ENCODE data around the gene LMAN1L. TPM values are rescaled to one million over a fixed set of nuclear protein-coding genes. Genes with fewer than 3 reads are reported as not detected.

The LMAN1L gene
- not detected for polyA plus RNA-seq (2013, experiment 1 of 4)
- polyA plus RNA-seq (2013, experiment 2 of 4), result not detected
- polyA plus RNA-seq (2013, experiment 3 of 4), result not detected
- polyA plus RNA-seq (2013, experiment 4 of 4), result not detected

DNA sequence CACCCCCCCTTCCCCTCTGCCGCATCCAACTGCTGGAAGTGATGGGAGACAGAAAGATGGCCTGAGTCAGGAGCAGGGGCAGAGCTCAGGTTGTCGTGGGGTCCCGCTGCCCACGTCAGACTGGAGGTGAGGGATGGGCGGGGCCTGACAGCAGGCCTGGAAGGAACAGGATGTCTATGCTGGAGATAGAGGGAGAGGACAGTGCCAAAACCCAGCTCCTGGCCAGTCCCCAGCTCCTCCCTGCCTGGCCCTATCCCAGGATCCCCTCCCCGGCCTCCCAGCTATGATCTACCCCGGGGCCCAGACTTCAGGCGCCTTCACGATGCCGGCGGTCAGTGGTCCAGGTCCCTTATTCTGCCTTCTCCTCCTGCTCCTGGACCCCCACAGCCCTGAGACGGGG lies at the start of gene LMAN1L:
Gene LMAN1L (plus strand): TSS at position 303 of the 400 bp plus-strand sequence. CDS start 20 bp downstream, at position 323.
- WGBS, 2 experiments, result 86 to 90% methylated on average over 12 of the region's 12 CpGs
- H3K36me3 ChIP-seq (ENCODE audit: control insufficient read depth, insufficient read depth, low read length), result no peaks in the 10 kb centered on the region
- peaks cover 9% of the 10 kb centered on the region for H3K4me1 ChIP-seq (ENCODE audit: control insufficient read depth, insufficient read depth, low read length)
- no peak within 1 kb of the TSS for H3K4me3 ChIP-seq (ENCODE audit: insufficient read depth, low read depth, low read length)
- H3K9me3 ChIP-seq (ENCODE audit: control insufficient read depth, low read length), result no peaks in the 10 kb centered on the region
- H3K27me3 ChIP-seq (ENCODE audit: control insufficient read depth, insufficient read depth, low read length, poor library complexity, severe bottlenecking), result no peaks in the 10 kb centered on the region
- no peak within 1 kb of the TSS for H3K27ac ChIP-seq (ENCODE audit: insufficient read depth, low read depth, low read length, poor library complexity, severe bottlenecking)

DNA sequence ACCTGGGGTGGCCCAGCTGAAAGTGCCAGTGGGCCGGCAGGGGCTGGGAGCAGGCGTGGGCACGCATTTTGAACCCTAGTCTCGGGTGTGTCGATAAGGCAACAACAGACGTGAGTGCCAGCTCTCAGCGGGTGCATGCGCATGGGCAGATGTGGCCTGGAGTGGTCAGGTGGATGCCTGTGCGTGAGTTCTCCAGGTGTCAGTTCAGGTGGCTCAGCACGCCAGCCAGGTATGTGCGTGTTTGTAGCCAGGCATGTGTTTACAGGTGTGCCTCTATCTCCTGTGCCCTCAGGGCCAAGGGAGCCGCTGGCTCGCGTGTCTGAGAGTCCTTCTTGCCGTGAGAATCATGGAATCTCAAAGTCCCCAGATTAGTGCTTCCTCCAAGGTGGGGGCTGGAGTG lies 49.2 kb upstream of the LMAN1L start:
- Histone ChIP-seq H3K27ac (ENCODE audit: insufficient read depth, low read depth, low read length, poor library complexity, severe bottlenecking) (no peak overlapping the region), H3K4me1 (ENCODE audit: control insufficient read depth, insufficient read depth, low read length) (peaks cover 7% of the 10 kb centered on the region), H3K27me3 (ENCODE audit: control insufficient read depth, insufficient read depth, low read length, poor library complexity, severe bottlenecking) (peaks cover 12% of the 10 kb centered on the region), H3K4me3 (ENCODE audit: insufficient read depth, low read depth, low read length) (no peak overlapping the region), H3K9me3 (ENCODE audit: control insufficient read depth, low read length) (no peaks in the 10 kb centered on the region), H3K36me3 (ENCODE audit: control insufficient read depth, insufficient read depth, low read length) (no peaks in the 10 kb centered on the region)
- WGBS, 2 experiments, result 91 to 92% methylated on average over 15 of the region's 15 CpGs

DNA sequence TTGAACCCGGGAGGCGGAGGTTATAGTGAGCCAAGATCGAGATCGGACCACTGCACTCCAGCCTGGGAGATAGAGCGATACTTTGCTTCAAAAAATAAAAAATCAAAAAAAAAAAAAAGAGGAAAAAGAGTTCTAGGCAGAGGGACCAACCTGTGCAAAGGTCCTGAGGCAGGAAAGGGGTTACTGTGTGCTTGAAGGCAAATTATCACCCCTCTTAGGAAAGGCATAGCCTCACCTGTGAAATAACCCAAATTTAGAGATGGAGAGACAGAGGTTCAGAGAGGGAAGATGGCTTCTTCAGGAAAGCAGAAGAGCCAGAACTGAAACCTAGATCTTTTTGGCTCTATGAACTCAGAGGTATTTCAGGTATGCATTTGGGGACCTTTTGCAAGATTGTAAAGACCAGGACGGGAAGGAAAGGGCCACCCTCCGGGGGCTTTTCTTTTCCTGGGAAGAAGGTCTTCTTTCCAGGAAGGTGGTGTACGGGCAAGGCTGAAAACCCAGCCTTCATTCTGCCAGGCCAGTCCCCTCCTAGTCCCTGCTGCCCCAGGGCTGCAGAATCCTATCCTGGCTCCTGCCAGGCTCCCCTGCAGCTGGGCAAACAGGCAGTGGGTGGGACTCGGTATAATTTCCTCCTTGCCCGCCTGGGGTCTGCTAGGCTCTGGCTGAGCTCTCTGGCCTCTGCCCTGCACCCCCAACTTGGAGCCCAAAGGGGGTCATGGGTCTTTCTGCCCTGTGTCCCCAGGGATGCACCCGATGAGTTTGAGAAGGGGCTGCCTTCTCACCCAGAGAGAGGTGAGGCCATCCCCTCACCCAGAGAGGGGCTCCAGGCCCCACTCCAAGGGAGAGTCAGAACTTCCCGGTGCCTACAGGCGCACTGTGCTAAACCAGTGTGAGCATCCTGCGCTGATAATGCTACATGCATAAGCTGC lies 45.2 kb upstream of the LMAN1L start:
- Histone ChIP-seq H3K27me3 (ENCODE audit: control insufficient read depth, insufficient read depth, low read length, poor library complexity, severe bottlenecking) (peaks cover 10% of the 10 kb centered on the region), H3K4me3 (ENCODE audit: insufficient read depth, low read depth, low read length) (no peak overlapping the region), H3K27ac (ENCODE audit: insufficient read depth, low read depth, low read length, poor library complexity, severe bottlenecking) (no peak overlapping the region), H3K9me3 (ENCODE audit: control insufficient read depth, low read length) (no peaks in the 10 kb centered on the region), H3K36me3 (ENCODE audit: control insufficient read depth, insufficient read depth, low read length) (no peaks in the 10 kb centered on the region), H3K4me1 (ENCODE audit: control insufficient read depth, insufficient read depth, low read length) (peaks cover 9% of the 10 kb centered on the region)
- 87 to 89% methylated on average over 14 of the region's 14 CpGs for WGBS, 2 experiments

DNA sequence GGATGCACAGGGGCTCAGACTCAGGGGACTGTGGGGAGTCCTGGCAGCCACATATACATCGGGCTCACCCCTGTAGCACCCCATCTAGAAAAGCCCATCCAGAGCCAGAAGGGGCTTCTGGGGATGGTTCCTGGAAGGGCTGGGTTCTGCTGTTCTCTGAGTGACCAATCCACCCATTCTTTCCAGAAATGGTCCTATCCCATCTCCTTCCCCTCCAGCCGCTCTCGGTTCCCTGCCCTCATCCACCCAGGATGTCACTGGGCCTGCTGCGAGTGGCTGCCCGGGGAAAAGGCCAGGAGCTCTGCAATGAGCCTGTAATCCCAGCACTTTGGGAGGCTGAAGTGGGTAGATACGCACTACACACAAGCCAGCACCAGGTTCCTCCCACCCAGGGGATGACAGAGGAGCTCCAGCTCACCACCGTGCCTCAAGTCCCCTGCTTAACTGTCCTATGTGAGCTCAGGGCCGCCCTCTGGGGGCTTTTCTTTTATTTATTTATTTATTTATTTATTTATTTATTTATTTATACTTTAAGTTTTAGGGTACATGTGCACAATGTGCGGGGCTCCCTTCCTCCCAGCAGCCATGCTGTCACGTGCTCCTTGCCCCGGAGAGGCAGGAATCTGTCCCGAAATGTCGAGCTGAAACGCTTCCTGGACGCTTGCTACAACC lies 44.4 kb upstream of the LMAN1L start:
- Histone ChIP-seq H3K27me3 (ENCODE audit: control insufficient read depth, insufficient read depth, low read length, poor library complexity, severe bottlenecking) (peaks cover 10% of the 10 kb centered on the region), H3K27ac (ENCODE audit: insufficient read depth, low read depth, low read length, poor library complexity, severe bottlenecking) (no peak overlapping the region)
- 58% methylated on average over 14 of the region's 15 CpGs for WGBS, 2 experiments

DNA sequence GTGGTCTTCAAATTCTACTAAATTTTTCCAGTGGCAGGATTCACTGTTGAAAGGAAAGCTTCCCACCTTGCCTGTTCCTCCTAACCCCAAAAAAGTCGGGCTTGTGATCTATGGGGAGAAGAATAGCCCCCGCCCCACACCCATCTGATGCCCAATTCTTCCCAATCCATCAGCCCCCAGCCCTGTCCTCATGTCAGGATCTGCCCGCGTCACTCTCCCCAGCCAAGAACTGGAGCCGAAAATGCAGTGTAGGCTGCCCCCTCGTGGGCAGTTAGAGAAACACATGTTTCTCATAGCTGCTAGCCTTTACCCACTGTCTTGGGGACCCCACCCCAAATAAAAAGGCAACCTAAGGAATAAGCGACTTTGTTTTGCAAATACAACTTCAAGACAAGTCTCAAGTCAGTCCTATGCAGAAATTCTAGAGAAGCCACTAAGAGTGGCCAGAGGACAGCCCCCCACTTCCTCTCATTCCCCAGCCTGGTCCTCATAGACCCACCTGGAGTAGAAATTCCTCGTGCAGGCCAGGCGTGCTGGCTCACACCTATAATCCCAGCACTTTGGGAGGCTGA lies 43.8 kb upstream of the LMAN1L start:
- no peaks in the 10 kb centered on the region for H3K9me3 ChIP-seq (ENCODE audit: control insufficient read depth, low read length)
- no peak overlapping the region for H3K4me3 ChIP-seq (ENCODE audit: insufficient read depth, low read depth, low read length)
- WGBS, 2 experiments, result 17 to 18% methylated on average over 9 of the region's 9 CpGs
- peaks cover 18% of the 10 kb centered on the region for H3K4me1 ChIP-seq (ENCODE audit: control insufficient read depth, insufficient read depth, low read length)
- H3K27me3 ChIP-seq (ENCODE audit: control insufficient read depth, insufficient read depth, low read length, poor library complexity, severe bottlenecking), result peaks cover 10% of the 10 kb centered on the region
- no peak overlapping the region for H3K27ac ChIP-seq (ENCODE audit: insufficient read depth, low read depth, low read length, poor library complexity, severe bottlenecking)
- H3K36me3 ChIP-seq (ENCODE audit: control insufficient read depth, insufficient read depth, low read length), result no peaks in the 10 kb centered on the region

More for the DNA sequence above, 44.4 kb upstream of the LMAN1L start:
- Histone ChIP-seq H3K9me3 (ENCODE audit: control insufficient read depth, low read length) (no peaks in the 10 kb centered on the region), H3K36me3 (ENCODE audit: control insufficient read depth, insufficient read depth, low read length) (no peaks in the 10 kb centered on the region), H3K4me3 (ENCODE audit: insufficient read depth, low read depth, low read length) (no peak overlapping the region), H3K4me1 (ENCODE audit: control insufficient read depth, insufficient read depth, low read length) (peaks cover 12% of the 10 kb centered on the region)

DNA sequence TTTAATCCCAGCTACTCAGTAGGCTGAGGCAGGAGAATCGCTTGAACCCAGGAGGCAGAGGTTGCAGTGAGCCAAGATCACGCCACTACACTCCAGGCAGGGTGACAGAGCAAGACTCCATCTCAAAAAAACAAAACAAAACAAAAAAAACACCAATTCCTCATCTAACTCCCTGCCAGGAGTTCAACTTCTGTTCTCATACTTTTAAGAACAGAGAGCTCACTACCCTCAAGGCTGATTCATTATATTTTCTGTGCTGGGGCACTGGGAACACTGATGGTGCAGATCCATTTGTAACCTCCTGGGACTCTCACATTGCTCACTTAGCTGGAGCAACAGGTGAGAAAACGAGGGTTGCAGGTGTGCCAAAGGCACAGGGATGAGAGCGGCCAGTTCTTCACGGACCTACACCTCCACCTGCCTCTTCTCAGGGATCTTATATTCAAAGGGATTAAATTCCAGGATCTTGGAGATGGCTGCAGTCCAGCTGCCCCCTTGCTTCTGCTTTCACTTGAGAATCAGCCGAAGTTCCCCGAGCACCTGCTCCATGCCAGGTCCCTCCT lies 43.1 kb upstream of the LMAN1L start:
- 83 to 85% methylated on average over 7 of the region's 7 CpGs for WGBS, 2 experiments
- Histone ChIP-seq H3K27me3 (ENCODE audit: control insufficient read depth, insufficient read depth, low read length, poor library complexity, severe bottlenecking) (peaks cover 10% of the 10 kb centered on the region), H3K27ac (ENCODE audit: insufficient read depth, low read depth, low read length, poor library complexity, severe bottlenecking) (no peak overlapping the region), H3K9me3 (ENCODE audit: control insufficient read depth, low read length) (no peaks in the 10 kb centered on the region), H3K4me1 (ENCODE audit: control insufficient read depth, insufficient read depth, low read length) (peaks cover 23% of the 10 kb centered on the region), H3K4me3 (ENCODE audit: insufficient read depth, low read depth, low read length) (no peak overlapping the region), H3K36me3 (ENCODE audit: control insufficient read depth, insufficient read depth, low read length) (no peaks in the 10 kb centered on the region)

DNA sequence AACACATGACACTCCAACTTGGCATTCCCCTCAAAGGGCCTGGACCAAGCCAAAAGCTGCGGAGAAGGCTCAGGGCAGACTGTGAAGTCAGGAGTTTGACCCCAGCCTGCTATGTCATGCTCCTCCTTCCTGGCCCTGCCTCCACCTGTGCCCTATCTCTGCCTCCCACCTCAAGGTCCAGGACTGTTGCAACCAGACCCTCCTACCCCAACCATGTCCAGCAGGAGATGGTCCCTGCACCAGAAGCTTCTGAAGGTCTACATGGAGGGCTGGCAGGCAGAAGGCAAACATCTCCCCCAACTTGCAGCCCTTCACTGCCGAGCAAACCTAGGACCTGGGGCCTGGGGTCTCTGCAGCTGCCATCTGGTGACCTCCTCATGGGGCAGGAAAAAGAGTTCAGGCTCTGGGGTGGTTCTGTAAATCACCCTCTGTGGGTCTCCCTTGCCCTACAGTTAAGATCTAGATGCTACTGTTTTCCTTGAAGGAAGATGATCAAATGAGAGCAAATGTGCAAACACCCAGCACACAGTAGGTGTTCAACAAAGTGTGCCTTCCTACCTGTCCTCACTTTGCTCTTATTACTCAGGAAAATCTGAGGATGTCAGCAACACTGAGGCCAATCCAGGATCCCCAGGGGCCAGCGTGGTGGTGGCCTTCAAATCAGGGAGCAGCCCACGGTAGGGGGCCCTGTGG lies 42.3 kb upstream of the LMAN1L start:
- H3K4me3 ChIP-seq (ENCODE audit: insufficient read depth, low read depth, low read length), result no peak overlapping the region
- peaks cover 23% of the 10 kb centered on the region for H3K4me1 ChIP-seq (ENCODE audit: control insufficient read depth, insufficient read depth, low read length)
- 73 to 76% methylated on average over 4 of the region's 4 CpGs for WGBS, 2 experiments
- no peaks in the 10 kb centered on the region for H3K9me3 ChIP-seq (ENCODE audit: control insufficient read depth, low read length)
- H3K27ac ChIP-seq (ENCODE audit: insufficient read depth, low read depth, low read length, poor library complexity, severe bottlenecking), result no peak overlapping the region
- H3K36me3 ChIP-seq (ENCODE audit: control insufficient read depth, insufficient read depth, low read length), result no peaks in the 10 kb centered on the region
- peaks cover 10% of the 10 kb centered on the region for H3K27me3 ChIP-seq (ENCODE audit: control insufficient read depth, insufficient read depth, low read length, poor library complexity, severe bottlenecking)

DNA sequence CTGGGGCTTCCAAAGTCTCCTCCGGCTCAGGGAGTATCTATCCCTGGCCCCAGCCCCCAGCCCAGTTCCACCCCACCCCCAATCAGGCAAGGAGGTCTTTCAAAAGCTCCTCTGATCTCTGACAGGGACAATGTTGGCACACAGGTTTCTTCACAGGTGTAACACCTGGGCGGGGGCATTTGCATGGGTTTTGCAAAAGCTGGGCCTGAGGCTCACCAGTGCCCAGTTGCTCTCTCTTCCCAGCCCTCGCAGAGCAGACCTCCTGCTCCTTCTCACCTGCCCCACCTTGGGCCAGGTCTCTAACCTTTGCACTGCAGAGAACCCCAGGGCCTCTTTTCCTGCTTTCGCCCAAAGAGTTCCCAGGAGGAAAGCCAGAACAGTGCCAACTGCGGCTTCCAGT lies 39.3 kb upstream of the LMAN1L start:
- Histone ChIP-seq H3K27me3 (ENCODE audit: control insufficient read depth, insufficient read depth, low read length, poor library complexity, severe bottlenecking) (peaks cover 10% of the 10 kb centered on the region), H3K27ac (ENCODE audit: insufficient read depth, low read depth, low read length, poor library complexity, severe bottlenecking) (no peak overlapping the region), H3K4me1 (ENCODE audit: control insufficient read depth, insufficient read depth, low read length) (peaks cover 38% of the 10 kb centered on the region), H3K36me3 (ENCODE audit: control insufficient read depth, insufficient read depth, low read length) (no peaks in the 10 kb centered on the region), H3K4me3 (ENCODE audit: insufficient read depth, low read depth, low read length) (no peak overlapping the region), H3K9me3 (ENCODE audit: control insufficient read depth, low read length) (no peaks in the 10 kb centered on the region)
- WGBS, 2 experiments, result 63 to 68% methylated on average over 5 of the region's 5 CpGs

DNA sequence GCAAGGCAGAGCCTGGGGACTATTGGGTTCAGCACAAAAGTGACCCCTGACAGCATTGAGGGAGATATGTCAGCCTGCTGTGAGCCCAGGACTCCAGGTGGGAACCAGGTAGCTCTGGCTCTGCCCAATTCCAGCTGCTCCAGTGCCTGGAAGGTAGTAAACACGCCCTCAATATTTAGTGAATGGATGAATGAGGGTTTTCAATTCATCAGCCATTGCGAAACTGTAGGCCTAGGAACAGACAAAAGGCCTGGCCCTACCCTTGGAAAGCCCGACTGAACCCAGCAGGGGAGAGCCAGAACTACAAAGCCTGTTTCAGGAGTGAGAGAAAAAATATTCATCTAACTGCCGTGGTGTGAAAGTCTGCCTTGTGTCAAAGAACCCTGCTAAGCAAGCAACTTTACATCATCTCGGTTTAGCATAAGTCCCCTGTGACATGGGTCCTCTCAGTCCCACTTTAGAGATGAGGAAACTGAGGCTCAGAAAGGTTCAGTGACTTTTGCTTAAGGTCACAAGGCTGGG lies 38.8 kb upstream of the LMAN1L start:
- WGBS, 2 experiments, result 12 to 15% methylated on average over 5 of the region's 5 CpGs
- H3K36me3 ChIP-seq (ENCODE audit: control insufficient read depth, insufficient read depth, low read length), result no peaks in the 10 kb centered on the region
- H3K9me3 ChIP-seq (ENCODE audit: control insufficient read depth, low read length), result no peaks in the 10 kb centered on the region
- no peak overlapping the region for H3K27ac ChIP-seq (ENCODE audit: insufficient read depth, low read depth, low read length, poor library complexity, severe bottlenecking)
- H3K27me3 ChIP-seq (ENCODE audit: control insufficient read depth, insufficient read depth, low read length, poor library complexity, severe bottlenecking), result peaks cover 10% of the 10 kb centered on the region
- H3K4me1 ChIP-seq (ENCODE audit: control insufficient read depth, insufficient read depth, low read length), result peaks cover 38% of the 10 kb centered on the region
- H3K4me3 ChIP-seq (ENCODE audit: insufficient read depth, low read depth, low read length), result no peak overlapping the region

Data from ectodermal cell (in vitro differentiated cells).